NOMO-1 treated with DMSO at 0.1 percent for 48 hours (cell line): ENCODE data around the gene FUT6.
"Not testable (repeated sequence)": the region's sequence is repeated elsewhere in the genome, so short reads cannot be mapped to it uniquely, and the experiment has no call there.

Source experiments
- DNase-seq: peaks from one replicate; lab custom pipeline; 2025; ENCODE audit not compliant: unreplicated experiment; lab: John Stamatoyannopoulos, UW

Gene FUT6

GRCh38 chr19:5839065-5840017, at the start of gene FUT6:
FUT6 (minus strand) TSS chr19:5839702; CDS start chr19:5832567, 7,135 bp downstream.
- no peak for DNase-seq

GRCh38 chr19:5884065-5884811, 44.7 kb upstream of the FUT6 start:
- peak; percentile 76 for DNase-seq

- DNase-seq: not testable (repeated sequence)
Measured at GRCh38 chr19:5883157-5883873, 43.8 kb upstream of the FUT6 start.

GRCh38 chr19:5882421-5882968, 43.0 kb upstream of the FUT6 start:
- DNase-seq: no peak

GRCh38 chr19:5881543-5882299, 42.2 kb upstream of the FUT6 start:
- DNase-seq: no peak

DNA sequence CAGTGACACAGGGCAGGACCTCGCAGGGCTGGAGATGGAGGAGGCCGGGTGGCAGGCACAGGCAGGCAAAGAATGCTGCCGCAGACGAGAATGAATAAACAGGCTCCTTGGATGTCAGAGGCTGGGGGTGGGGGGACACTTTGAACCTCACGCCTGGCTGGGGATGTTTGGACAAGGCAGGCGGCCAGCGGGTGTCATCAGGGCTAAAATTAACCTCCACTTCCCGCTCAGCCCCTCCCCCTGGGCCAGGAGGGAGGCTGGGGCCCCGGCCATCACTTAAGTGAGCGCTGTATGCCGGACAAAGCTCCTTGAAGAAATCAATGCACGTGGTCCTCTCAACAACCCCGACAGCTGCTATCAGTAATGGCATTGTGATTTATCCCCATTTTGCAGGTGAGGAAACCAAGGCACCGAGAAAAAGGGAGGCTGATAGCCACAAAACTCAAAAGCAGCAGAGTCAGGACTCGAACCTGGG, 41.1 kb upstream of the FUT6 start:
- DNase-seq: no peak

- DNase-seq: no peak
Measured at GRCh38 chr19:5880196-5880595, 40.7 kb upstream of the FUT6 start.

GRCh38 chr19:5877882-5878281, 38.4 kb upstream of the FUT6 start:
- no peak for DNase-seq

GRCh38 chr19:5877427-5877826, 37.9 kb upstream of the FUT6 start:
- DNase-seq: no peak

DNA sequence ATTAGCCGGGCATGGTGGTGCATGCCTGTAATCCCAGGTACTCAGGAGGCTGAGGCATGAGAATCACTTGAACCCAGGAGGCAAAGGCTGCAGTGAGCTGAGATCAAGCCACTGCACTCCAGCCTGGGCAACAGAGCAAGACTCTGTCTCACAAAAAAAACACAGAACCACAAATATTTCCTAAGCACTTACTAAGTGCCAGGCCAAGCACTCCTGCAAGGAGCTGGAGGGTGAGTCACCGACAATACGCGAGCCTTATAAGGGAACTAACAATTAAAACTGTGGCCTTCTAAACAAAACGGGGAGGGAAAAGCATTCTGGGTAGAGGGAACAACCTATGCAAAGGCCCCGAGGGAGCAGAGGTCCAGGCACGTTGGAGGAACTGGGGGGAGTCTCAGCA, 35.0 kb upstream of the FUT6 start:
- DNase-seq: peak; percentile 68

GRCh38 chr19:5873617-5874199, 34.2 kb upstream of the FUT6 start:
- DNase-seq: no peak

- no peak for DNase-seq
Measured at GRCh38 chr19:5870986-5871394, 31.5 kb upstream of the FUT6 start.

GRCh38 chr19:5867201-5868136, 28.0 kb upstream of the FUT6 start:
- no peak for DNase-seq

DNA sequence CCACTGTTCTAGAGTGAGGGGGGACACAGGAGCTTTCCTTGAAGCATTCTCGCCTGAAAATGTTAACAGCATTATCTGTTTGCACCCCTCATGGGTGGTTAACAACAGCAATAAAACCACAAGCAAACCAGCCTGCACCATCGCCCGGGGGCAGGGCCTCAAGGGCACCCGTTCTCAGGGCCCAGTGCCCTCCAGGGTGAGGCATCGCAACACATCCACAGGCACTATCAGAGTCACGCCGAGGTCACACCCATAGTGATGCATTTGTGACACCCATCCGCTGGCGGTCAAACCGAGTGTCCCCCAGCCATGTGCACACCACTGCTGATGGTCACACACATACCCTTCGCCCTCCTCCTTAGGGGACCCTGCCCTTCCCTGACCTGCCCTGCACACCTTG, 26.3 kb upstream of the FUT6 start:
- no peak for DNase-seq

DNA sequence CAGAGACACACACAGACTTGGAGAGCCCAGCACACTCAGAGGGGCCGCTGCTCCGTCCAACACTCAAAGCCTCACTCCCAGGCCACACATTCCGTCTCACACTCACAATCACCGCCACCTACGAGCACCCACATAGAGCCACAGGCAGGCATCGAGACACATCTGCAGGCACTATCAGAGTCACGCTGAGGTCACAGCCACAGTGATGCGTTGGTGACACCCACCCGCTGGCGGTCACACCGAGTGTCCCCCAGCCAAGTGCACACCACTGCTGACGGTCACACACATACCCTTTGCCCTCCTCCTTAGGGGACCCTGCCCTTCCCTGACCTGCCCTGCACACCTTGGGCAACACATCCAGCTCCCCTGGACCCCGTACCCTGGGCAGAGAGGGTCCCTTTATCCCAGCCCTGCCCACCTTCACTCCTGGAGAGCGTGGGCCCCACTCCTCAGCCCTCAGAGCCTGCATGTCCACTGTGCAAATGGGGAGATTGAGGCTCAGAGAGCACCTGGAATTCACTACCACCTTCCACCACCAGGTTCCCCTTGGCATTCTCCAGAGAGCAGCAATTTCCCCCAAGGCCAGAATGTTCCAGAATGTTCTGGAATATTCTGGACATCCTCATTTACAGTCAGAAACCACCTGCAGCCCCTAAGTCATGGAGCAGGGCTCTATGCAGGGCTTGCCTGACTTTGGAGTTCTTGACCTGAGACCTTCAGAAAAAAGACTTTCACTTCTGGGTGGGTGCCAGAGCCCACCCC, 25.4 kb upstream of the FUT6 start:
- no peak for DNase-seq

- no peak for DNase-seq
Measured at GRCh38 chr19:5864013-5864720, 24.7 kb upstream of the FUT6 start.

DNA sequence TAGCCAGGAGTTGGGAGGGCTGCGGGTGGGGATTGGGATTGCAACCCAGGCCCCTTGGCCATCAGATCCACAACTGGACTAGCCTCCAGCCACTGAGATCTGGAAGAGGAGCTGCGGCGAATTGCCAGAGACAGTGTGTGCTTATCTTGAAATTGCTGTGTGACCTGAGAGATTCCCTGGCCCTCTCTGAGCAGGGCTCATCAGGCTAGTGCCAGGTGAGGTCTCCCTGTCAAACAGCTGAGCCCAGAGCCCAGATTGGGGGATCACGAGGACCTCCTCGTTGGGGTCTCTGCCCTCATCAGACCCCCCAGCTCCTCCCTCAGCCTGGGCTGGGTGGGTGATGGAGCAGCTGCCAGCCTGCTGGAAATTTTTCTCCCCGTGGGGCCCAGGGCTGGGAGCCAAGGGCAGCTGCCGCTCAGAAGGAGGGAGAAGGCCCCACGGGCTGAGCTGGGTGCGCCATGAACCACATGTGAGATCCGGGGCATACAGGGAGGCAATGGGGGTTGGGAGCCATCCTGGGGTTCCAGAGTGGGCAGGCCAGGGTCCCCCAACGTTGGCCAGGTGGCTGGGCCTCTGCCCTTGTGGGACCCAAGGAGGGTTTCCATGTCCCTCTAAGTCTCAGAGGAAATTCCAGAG, 23.6 kb upstream of the FUT6 start:
- no peak for DNase-seq
